Gastrocnemius medialis (tissue), 4 donors: ENCODE data around the gene NFKBIL1.

Experiments
- POLR2A ChIP-seq, 2 donors: fragments of 450-650 bp; IDR thresholded peaks; one replicate each; pipeline ENCODE4 v1.6.1; 2017; ENCODE audit warnings: antibody characterized with exemption in 2 of 2, mild to moderate bottlenecking in 2 of 2, moderate library complexity in 2 of 2
- TF ChIP-seq, protein P1 (sequence below), 5 experiments: fragments of 450-650 bp in 3 of 5; fragments of 200-600 bp in 2 of 5; sonication (generic) in 2 of 5; IDR thresholded peaks in 4 of 5; conservative IDR thresholded peaks in 1 of 5; 1 replicate in 4 of 5; 2 replicates in 1 of 5; pipeline ENCODE4 v1.5.1; 2016 to 2019; ENCODE audit warnings: antibody characterized with exemption in 5 of 5, mild to moderate bottlenecking in 3 of 5, moderate library complexity in 3 of 5

GRCh38 chr6:31586008-31586407 lies 38.6 kb downstream of the NFKBIL1 start, which contains the start of gene LST1:
- TF ChIP-seq, protein P1, sequence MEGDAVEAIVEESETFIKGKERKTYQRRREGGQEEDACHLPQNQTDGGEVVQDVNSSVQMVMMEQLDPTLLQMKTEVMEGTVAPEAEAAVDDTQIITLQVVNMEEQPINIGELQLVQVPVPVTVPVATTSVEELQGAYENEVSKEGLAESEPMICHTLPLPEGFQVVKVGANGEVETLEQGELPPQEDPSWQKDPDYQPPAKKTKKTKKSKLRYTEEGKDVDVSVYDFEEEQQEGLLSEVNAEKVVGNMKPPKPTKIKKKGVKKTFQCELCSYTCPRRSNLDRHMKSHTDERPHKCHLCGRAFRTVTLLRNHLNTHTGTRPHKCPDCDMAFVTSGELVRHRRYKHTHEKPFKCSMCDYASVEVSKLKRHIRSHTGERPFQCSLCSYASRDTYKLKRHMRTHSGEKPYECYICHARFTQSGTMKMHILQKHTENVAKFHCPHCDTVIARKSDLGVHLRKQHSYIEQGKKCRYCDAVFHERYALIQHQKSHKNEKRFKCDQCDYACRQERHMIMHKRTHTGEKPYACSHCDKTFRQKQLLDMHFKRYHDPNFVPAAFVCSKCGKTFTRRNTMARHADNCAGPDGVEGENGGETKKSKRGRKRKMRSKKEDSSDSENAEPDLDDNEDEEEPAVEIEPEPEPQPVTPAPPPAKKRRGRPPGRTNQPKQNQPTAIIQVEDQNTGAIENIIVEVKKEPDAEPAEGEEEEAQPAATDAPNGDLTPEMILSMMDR (IDR thresholded peaks at IDR 0.05 in 4 of 5, conservative IDR thresholded peaks at IDR 0.05 in 1 of 5), result no peak
- TF ChIP-seq POLR2A (IDR thresholded peaks at IDR 0.05), result no peak
